Stomach (tissue), 9 donors: ENCODE measurements around the gene WDR87. TPM values are rescaled to one million over a fixed set of nuclear protein-coding genes. Genes with fewer than 3 reads are reported as not detected.

Source experiments
- DNase-seq, 2 donors: peaks; one replicate each; pipeline versions ENCODE4 v3.0.0 to v3.0.0-alpha.2; 2013 to 2019
- H3K27ac ChIP-seq, 5 donors: fragments of 200-600 bp in 4 of 5; sonication (generic) in 4 of 5; one replicate each; pipeline ENCODE4 v1.5.1; 2013 to 2019; ENCODE audit warnings: mild to moderate bottlenecking in 1 of 5, moderate library complexity in 1 of 5
- H3K27me3 ChIP-seq, 3 donors: fragments of 200-600 bp; sonication (generic); one replicate each; pipeline ENCODE4 v1.5.1; 2017 to 2019; ENCODE audit warnings: mixed run types in 1 of 3
- H3K36me3 ChIP-seq, 4 donors: fragments of 200-600 bp; sonication (generic); 1 replicate in 3 of 4; 2 replicates in 1 of 4; pipeline ENCODE4 v1.5.1; 2016 to 2019
- H3K4me1 ChIP-seq, 4 donors: fragments of 200-600 bp; sonication (generic); one replicate each; pipeline ENCODE4 v1.5.1; 2016 to 2019
- H3K4me3 ChIP-seq, 4 donors: fragments of 200-600 bp; sonication (generic) in 3 of 4; one replicate each; pipeline ENCODE4 v1.5.1; 2016 to 2019; ENCODE audit warnings: mild to moderate bottlenecking in 1 of 4
- H3K9me3 ChIP-seq, 4 donors: fragments of 200-600 bp; sonication (generic); one replicate each; pipeline ENCODE4 v1.5.1; 2016 to 2019
- EP300 ChIP-seq: sonication (generic); formaldehyde crosslinking; IDR thresholded peaks from one replicate; pipeline ENCODE4 v1.6.1; 2017; ENCODE audit warnings: antibody characterized with exemption
- POLR2A ChIP-seq, 4 donors: fragments of 450-650 bp; IDR thresholded peaks; one replicate each; pipeline ENCODE4 v1.6.1; 2016; ENCODE audit warnings: antibody characterized with exemption in 4 of 4, control low read depth in 2 of 4, mild to moderate bottlenecking in 1 of 4, moderate library complexity in 1 of 4
- POLR2AphosphoS5 ChIP-seq, 3 donors: sonication (generic); formaldehyde crosslinking; IDR thresholded peaks; one replicate each; pipeline ENCODE4 v1.6.1; 2016; ENCODE audit warnings: antibody characterized with exemption in 3 of 3
- WGBS, 5 donors: extraction: QIAGEN DNeasy Blood & Tissue Kit in 3 of 5; methylation state at CpG; one replicate each; pipeline versions ENCODE4 v1.1.5 to v1.1.7; 2013 to 2018; 5-methylcytosine and 5-hydroxymethylcytosine counted together
- intact Hi-C: fragments of 100-400 bp; cut with DNase I; formaldehyde crosslinking; loops from one replicate; pipeline ENCODE4 v1.15.1; 2023; ENCODE audit warnings: low total_unique reads
- polyA plus RNA-seq, 3 donors: library from polyadenylated mRNA; stranded (reverse); fragments of 200-250 nt; gene quantifications; one replicate each; pipeline ENCODE4 v1.2.3, GENCODE V29; 2013
- total RNA-seq, 5 donors: library from RNA; depleted of rRNA; stranded (reverse); fragments of >200 nt; gene quantifications; one replicate each; pipeline versions ENCODE4 v1.1.0 to v1.2.3, GENCODE V29; 2014 to 2016
- TF ChIP-seq, protein P1 (sequence below), 7 experiments: fragments of 450-650 bp in 4 of 7; fragments of 200-600 bp in 3 of 7; sonication (generic) in 3 of 7; IDR thresholded peaks; one replicate each; pipeline ENCODE4 v1.5.1; 2016 to 2019; ENCODE audit warnings: antibody characterized with exemption in 7 of 7, control low read depth in 2 of 7, mild to moderate bottlenecking in 1 of 7
- donor health status: healthy with polysubstance abuse.
- donor health status: Bipolar disorder and iron deficiency.
- donor health status: healthy.

WDR87 gene
- total and polyA plus RNA-seq, 8 donors = 0.14 TPM; not detected in 7

DNA sequence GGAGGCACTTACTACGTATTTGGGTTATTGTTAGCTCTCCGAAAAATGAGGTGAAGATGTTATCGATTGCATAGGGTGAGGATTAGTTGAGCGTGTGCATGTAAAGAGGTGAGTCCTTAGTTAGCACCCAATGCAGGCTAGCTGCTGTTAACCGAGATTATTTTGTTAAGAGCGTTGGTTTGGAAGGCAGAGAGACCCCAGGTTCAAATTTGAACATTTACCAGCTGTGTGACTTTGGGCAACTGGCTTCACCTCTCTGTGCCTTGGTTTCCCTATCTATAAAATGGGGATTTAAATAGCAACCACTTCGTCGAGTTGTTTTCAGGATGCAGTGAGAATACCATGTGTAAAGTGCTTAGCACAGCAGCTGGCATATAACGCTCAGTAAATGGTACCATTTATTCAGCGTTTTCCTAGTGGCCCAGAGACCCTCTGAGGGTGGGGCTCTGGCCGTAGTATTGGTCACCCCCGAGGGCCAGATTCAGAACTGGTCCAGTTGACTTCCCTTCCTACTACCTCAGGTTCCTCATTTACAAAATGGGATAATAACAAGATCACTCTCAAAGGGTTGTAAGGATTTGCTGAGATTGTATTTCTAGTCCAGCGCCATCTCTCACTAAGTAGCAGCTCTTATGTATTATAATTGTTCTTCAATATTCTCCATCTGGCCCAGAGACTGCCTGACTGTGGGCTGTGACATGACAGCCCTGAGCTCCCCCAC lies 1.5 kb upstream of the WDR87 start:
- 19 to 27% (median 23%) methylated on average over 13 of the region's 13 CpGs for WGBS, 5 donors
- no peaks in the 10 kb centered on the region for H3K27me3 ChIP-seq
- peak overlapping the region; percentile 90 to 99 (median 92) for H3K4me3 ChIP-seq
- H3K4me1 ChIP-seq = peaks cover 9 to 33% (median 26%) of the 10 kb centered on the region in 4 donors
- H3K27ac ChIP-seq = peak overlapping the region in 4 of 5 donors; percentile 77 to 85 (median 82)
- DNase-seq = no peak
- intact Hi-C loops = no loop called here
- no peaks in the 10 kb centered on the region for H3K9me3 ChIP-seq
- TF ChIP-seq POLR2A (IDR thresholded peaks at IDR 0.05) = no peak
- no peak for TF ChIP-seq POLR2AphosphoS5 (IDR thresholded peaks at IDR 0.05)
- H3K36me3 ChIP-seq = no peaks in the 10 kb centered on the region

DNA sequence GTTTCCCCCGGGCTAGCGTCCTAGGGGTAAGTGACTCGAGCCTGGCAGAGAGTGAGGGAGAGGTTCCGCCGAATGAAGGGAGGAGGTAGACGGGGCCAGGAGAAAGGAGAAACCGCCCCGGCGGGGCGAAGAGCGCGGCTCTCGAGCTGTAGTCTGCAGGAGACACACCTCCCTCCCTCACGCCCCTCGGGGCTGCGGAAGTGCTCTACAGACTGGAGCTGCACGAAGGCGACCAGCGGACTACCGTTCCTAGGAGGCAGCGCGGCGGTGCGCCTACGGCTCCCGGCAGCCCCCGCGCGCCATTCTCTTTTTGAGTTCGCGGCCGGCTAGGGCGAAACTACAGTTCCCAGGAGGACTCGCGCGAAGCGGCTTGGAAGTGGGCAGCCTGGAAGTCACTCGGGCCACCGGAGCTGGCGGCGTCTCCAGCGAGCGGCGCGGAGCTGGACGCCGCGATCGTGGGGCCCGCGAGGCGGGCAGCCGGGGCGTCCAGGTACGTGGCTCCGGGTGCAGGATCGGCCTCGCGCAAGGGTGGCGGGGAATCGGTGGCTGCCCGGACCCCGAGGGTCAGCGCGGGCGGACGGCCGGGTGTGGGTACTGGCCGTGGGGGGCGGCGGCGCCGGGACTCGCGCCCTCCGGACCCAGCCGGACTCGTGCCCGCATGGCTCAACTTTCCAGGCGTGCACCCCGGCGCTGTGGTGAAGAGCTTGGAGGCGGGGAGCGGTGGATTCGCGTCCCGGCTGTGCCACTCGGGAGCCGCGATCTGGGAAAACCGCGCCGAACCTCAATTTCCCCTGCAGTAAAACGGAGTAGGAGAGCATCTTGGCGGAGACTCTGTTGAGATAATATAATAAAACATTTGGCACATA lies 708 bp upstream of the WDR87 start, which contains the start of gene SIPA1L3:
SIPA1L3 (plus strand) TSS at position 340 of the 866 bp plus-strand sequence. CDS start 174,358 bp downstream, outside the sequence.
- intact Hi-C loops = no loop called here
- H3K27ac ChIP-seq = peak within 1 kb of the TSS; percentile 77 to 85 (median 79)
- H3K27me3 ChIP-seq = no peaks in the 10 kb centered on the region
- TF ChIP-seq EP300 = no peak
- TF ChIP-seq, protein P1, sequence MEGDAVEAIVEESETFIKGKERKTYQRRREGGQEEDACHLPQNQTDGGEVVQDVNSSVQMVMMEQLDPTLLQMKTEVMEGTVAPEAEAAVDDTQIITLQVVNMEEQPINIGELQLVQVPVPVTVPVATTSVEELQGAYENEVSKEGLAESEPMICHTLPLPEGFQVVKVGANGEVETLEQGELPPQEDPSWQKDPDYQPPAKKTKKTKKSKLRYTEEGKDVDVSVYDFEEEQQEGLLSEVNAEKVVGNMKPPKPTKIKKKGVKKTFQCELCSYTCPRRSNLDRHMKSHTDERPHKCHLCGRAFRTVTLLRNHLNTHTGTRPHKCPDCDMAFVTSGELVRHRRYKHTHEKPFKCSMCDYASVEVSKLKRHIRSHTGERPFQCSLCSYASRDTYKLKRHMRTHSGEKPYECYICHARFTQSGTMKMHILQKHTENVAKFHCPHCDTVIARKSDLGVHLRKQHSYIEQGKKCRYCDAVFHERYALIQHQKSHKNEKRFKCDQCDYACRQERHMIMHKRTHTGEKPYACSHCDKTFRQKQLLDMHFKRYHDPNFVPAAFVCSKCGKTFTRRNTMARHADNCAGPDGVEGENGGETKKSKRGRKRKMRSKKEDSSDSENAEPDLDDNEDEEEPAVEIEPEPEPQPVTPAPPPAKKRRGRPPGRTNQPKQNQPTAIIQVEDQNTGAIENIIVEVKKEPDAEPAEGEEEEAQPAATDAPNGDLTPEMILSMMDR (IDR thresholded peaks at IDR 0.05) = peak in 1 of 7 experiments; percentile 10
- TF ChIP-seq POLR2A (IDR thresholded peaks at IDR 0.05) = no peak
- TF ChIP-seq POLR2AphosphoS5 (IDR thresholded peaks at IDR 0.05) = peak; percentile 77 to 93 (median 89)
- WGBS, 5 donors = 0 to 1% (median 0%) methylated on average over 63 to 95 of the region's 95 CpGs
- no peaks in the 10 kb centered on the region for H3K36me3 ChIP-seq
- H3K4me3 ChIP-seq = peak within 1 kb of the TSS; percentile 90 to 99 (median 92)
- no peaks in the 10 kb centered on the region for H3K9me3 ChIP-seq
- peak; percentile 97 to 99 for DNase-seq
- peaks cover 9 to 33% (median 26%) of the 10 kb centered on the region in 4 donors for H3K4me1 ChIP-seq

DNA sequence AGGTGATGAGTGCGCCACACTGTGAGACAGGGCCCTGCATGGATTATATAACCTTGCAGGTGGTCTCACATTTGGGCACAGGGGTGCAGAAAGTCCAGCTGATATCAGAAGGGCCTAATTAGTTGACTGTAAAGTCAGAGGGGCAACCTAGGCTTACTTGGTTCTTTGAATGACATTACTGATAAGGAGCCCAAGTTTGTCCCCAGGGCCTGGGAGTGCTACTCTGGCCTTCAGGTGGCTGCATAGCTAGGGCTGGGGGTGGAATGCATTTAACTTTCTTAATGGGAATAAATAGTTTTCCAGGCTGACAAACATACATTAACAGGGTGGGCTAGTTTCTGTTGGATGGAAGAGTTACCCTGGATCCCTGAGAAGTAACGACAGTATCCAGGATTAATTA lies 3.3 kb downstream of the WDR87 start:
- intact Hi-C loops = no loop called here
- no peaks in the 10 kb centered on the region for H3K36me3 ChIP-seq
- H3K4me1 ChIP-seq = peaks cover 6 to 12% (median 9%) of the 10 kb centered on the region in 4 donors
- no peak overlapping the region for H3K27ac ChIP-seq
- no peak for DNase-seq
- H3K9me3 ChIP-seq = no peaks in the 10 kb centered on the region
- TF ChIP-seq, protein P1 (IDR thresholded peaks at IDR 0.05) = no peak
- TF ChIP-seq EP300 (no peak), POLR2A (IDR thresholded peaks at IDR 0.05) (no peak), POLR2AphosphoS5 (IDR thresholded peaks at IDR 0.05) (no peak)
- 82 to 91% (median 85%) methylated on average over 2 of the region's 2 CpGs for WGBS, 5 donors
- no peaks in the 10 kb centered on the region for H3K27me3 ChIP-seq
- no peak overlapping the region for H3K4me3 ChIP-seq

DNA sequence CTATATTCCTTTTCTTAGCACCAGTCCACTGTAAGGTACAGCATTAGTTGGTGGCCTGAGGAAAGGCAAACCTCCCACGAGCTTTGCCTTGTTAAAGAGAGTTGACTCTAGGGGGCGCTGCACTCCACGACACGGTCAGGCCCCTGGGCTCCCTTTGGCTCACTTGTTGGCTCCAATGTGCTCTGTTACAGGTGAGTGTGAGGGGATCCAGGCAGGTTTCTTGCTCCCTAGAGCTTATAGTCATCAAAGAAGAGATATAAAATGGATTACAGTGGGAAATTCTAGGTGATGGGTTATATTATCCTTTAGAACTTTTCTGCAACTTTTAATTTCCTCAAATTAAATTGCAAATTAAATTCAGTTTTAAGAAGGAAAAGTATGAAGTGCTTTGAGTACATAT lies 3.7 kb downstream of the WDR87 start:
- H3K4me3 ChIP-seq = no peak overlapping the region
- WGBS, 5 donors = 0 to 1% (median 0%) methylated on average over 4 of the region's 4 CpGs
- peaks cover 2 to 8% (median 5%) of the 10 kb centered on the region in 4 donors for H3K4me1 ChIP-seq
- H3K27me3 ChIP-seq = no peaks in the 10 kb centered on the region
- TF ChIP-seq POLR2A (IDR thresholded peaks at IDR 0.05) (no peak), EP300 (no peak), POLR2AphosphoS5 (IDR thresholded peaks at IDR 0.05) (peak in 1 of 3 donors; percentile 63)
- TF ChIP-seq, protein P1 (IDR thresholded peaks at IDR 0.05) = peak in 5 of 7 experiments; percentile 59 to 79 (median 67)
- H3K9me3 ChIP-seq = no peaks in the 10 kb centered on the region
- DNase-seq = peak; percentile 89 to 92
- intact Hi-C loops = no loop called here
- H3K36me3 ChIP-seq = no peaks in the 10 kb centered on the region
- no peak overlapping the region for H3K27ac ChIP-seq
